ENCODE data around the gene DNAJC7.

DNA sequence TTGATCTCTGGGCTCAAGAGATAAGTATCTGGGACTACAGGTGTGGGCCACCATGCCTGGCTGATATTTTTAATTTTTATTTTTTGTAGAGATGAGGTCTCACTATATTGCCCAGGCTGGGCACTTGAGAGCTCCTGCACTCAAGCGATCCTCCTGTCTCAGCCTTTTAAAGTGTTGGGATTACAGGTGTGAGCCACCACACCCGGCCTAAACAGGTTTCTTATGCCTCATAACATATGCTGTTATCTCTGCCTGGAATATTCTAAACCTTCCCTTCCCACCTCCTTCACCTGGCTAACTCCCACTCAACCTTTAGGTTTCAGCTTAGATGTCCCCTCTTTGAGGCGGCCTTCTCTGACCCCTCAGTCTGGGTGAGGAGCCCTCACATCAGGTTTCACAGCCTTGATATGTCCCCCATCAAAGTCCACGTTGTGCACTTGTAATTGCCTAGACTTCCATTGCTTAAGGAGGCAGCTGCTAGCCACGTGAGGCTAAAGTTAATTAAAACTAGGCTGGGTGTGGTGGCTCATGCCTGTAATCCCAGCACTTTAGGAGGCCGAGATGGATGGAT lies 59.3 kb downstream of the DNAJC7 start:
- TF ChIP-seq YY1 (IDR thresholded peaks at IDR 0.05; ENCODE audit: insufficient read depth, insufficient read length) (no peak), SUZ12 (IDR thresholded peaks at IDR 0.05; ENCODE audit: extremely low read depth, insufficient read depth, insufficient read length) (no peak), ZNF274 (IDR thresholded peaks at IDR 0.05; ENCODE audit: low read depth, low read length) (no peak)

Measured in NT2/D1 (cell line).